ENCODE results near the gene TPRN. TPM values are rescaled to one million over a fixed set of nuclear protein-coding genes. Genes with fewer than 3 reads are reported as not detected.

The TPRN gene
- total and polyA plus RNA-seq, 2 experiments from 2014 or later, result 6.4 to 29.2 TPM

DNA sequence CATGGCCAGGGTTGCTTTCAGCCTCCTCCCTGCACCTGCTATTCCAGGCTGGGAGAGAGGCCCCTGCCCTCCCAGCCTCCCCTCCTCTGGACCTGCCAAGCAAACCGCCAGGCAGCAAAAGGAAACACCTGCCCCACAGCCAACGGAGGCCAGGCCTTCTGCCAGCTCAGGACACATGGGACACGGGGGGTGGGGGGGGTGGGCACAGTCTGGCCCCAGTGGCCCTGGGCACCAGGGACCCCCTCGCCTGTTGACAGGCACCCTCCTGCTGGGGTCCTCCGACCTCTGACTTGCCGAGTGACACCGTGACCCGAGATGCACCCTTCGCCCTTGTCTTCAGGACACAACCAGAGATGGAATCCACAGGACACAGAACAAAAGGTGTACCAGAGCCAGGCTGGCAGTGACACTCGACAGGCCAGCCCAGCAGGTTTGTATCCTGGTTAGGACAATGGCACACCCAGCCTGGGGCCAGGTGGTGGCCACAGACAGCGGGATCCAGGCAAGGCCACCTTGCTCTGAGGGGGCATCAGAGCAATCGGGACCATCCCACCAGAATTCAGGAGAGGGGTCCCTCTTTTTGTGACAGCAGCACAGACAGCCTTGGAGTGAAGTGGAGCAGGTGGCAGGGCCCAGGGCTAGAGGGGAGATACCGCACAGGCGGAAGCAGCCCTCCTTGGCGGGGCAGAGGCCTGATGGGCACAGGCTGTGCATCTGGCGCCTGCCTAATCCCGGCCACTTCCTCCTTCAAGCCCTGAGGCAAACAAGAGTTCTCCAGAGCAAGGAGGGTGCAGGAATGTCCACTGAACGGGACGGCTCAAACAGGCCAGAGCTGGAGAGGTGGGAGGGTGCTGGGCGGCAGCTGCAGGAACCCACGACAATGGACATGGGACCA is 27.4 kb downstream of the TPRN start:
- Mint-ChIP-seq H3K4me1 (peaks cover 5% of the 10 kb centered on the region), H3K4me3 (no peak overlapping the region), H3K27me3 (ENCODE audit: insufficient read depth, low read depth, poor library complexity) (peaks cover 32% of the 10 kb centered on the region), H3K9me3 (no peaks in the 10 kb centered on the region), H3K36me3 (ENCODE audit: low read depth) (peaks cover 4% of the 10 kb centered on the region; the same call in 1 of the 3 replicates), H3K27ac (no peak overlapping the region)
- Histone ChIP-seq H3K9me2 (ENCODE audit: insufficient read depth) (no peaks in the 10 kb centered on the region), H3K27ac (ENCODE audit: low read depth) (no peak overlapping the region), H3K4me3 (no peak overlapping the region), H4K20me1 (replicated peaks; ENCODE audit: insufficient read depth) (no peaks in the 10 kb centered on the region), H3K4me2 (no peak overlapping the region), H3K36me3 (ENCODE audit: insufficient read depth) (no peaks in the 10 kb centered on the region), H3K27me3 (ENCODE audit: insufficient read depth) (peaks cover 35% of the 10 kb centered on the region), H3K4me1 (ENCODE audit: insufficient read depth) (no peaks in the 10 kb centered on the region; the same call in 1 of the 2 replicates), H2AFZ (no peak overlapping the region), H3K79me2 (replicated peaks; ENCODE audit: insufficient read depth) (no peaks in the 10 kb centered on the region), H3F3A (replicated peaks; ENCODE audit: low read depth) (peaks cover 7% of the 10 kb centered on the region; the same call in 1 of the 2 replicates)
- ATAC-seq, result no peak
- TF ChIP-seq CTCF (conservative IDR thresholded peaks at IDR 0.05; ENCODE audit: low read depth in 2 of 2) (no peak), JUNB (IDR thresholded peaks at IDR 0.05; ENCODE audit: unreplicated experiment) (no peak), EZH2phosphoT487 (IDR thresholded peaks at IDR 0.05; ENCODE audit: unreplicated experiment) (no peak), CREB1 (CRISPR knock-in tag; IDR thresholded peaks at IDR 0.05; ENCODE audit: low read depth) (no peak), STAT1 (IDR thresholded peaks at IDR 0.05; ENCODE audit: unreplicated experiment) (no peak)
- DNase-seq (ENCODE audit: low spot score), result no peak

DNA sequence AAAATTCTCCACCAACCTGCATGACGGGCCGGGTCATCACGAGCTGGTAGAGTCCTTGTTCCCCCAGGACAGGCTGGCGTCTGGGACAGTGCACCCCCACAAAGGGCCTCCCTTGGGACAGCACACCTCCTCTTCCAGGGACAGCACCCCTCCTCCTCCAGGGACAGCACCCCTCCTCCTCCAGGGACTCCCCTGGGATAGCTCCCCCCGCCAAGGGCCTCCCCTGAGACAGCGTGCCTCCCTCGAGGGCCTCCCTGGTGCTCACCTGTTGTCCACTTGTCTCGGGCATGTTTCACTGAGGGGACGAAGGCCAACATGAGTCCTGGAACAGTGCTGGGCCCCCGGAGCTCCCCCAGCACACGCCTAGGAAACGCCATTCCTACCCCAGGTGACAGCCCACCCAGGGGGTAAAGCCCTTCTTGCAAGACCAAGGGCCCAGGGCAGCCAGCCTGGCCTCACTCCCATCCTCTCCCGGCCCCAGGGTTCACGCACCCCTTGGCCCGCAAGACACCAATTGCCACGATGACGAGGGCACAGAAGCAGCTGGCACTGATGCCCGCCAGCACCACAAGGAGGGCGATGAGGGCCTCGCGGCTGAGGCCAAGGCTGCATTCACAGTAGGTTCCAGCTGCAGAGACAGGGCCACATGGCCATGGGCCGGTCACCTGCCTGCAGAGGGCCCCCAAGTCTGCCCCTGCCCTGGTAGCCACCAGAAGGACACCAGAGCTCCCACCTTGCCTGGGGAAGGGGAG is 29.2 kb downstream of the TPRN start:
- Mint-ChIP-seq H3K27ac (no peak overlapping the region), H3K36me3 (ENCODE audit: low read depth) (no peaks in the 10 kb centered on the region)
- TF ChIP-seq CREB1 (CRISPR knock-in tag; IDR thresholded peaks at IDR 0.05; ENCODE audit: low read depth), result no peak
- TF ChIP-seq EZH2phosphoT487 (IDR thresholded peaks at IDR 0.05; ENCODE audit: unreplicated experiment), result no peak
- TF ChIP-seq, protein P1, sequence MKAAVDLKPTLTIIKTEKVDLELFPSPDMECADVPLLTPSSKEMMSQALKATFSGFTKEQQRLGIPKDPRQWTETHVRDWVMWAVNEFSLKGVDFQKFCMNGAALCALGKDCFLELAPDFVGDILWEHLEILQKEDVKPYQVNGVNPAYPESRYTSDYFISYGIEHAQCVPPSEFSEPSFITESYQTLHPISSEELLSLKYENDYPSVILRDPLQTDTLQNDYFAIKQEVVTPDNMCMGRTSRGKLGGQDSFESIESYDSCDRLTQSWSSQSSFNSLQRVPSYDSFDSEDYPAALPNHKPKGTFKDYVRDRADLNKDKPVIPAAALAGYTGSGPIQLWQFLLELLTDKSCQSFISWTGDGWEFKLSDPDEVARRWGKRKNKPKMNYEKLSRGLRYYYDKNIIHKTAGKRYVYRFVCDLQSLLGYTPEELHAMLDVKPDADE (IDR thresholded peaks at IDR 0.05), result no peak
- no peak for TF ChIP-seq POLR2AphosphoS5 (IDR thresholded peaks at IDR 0.05; ENCODE audit: low read depth)
- no peak for TF ChIP-seq STAT1 (IDR thresholded peaks at IDR 0.05; ENCODE audit: unreplicated experiment)
- no peak for TF ChIP-seq ZNF114 (CRISPR knock-in tag; IDR thresholded peaks at IDR 0.05)
- no peak for TF ChIP-seq ZNF331 (CRISPR knock-in tag; IDR thresholded peaks at IDR 0.05; ENCODE audit: low read depth)
- TF ChIP-seq, protein P2, sequence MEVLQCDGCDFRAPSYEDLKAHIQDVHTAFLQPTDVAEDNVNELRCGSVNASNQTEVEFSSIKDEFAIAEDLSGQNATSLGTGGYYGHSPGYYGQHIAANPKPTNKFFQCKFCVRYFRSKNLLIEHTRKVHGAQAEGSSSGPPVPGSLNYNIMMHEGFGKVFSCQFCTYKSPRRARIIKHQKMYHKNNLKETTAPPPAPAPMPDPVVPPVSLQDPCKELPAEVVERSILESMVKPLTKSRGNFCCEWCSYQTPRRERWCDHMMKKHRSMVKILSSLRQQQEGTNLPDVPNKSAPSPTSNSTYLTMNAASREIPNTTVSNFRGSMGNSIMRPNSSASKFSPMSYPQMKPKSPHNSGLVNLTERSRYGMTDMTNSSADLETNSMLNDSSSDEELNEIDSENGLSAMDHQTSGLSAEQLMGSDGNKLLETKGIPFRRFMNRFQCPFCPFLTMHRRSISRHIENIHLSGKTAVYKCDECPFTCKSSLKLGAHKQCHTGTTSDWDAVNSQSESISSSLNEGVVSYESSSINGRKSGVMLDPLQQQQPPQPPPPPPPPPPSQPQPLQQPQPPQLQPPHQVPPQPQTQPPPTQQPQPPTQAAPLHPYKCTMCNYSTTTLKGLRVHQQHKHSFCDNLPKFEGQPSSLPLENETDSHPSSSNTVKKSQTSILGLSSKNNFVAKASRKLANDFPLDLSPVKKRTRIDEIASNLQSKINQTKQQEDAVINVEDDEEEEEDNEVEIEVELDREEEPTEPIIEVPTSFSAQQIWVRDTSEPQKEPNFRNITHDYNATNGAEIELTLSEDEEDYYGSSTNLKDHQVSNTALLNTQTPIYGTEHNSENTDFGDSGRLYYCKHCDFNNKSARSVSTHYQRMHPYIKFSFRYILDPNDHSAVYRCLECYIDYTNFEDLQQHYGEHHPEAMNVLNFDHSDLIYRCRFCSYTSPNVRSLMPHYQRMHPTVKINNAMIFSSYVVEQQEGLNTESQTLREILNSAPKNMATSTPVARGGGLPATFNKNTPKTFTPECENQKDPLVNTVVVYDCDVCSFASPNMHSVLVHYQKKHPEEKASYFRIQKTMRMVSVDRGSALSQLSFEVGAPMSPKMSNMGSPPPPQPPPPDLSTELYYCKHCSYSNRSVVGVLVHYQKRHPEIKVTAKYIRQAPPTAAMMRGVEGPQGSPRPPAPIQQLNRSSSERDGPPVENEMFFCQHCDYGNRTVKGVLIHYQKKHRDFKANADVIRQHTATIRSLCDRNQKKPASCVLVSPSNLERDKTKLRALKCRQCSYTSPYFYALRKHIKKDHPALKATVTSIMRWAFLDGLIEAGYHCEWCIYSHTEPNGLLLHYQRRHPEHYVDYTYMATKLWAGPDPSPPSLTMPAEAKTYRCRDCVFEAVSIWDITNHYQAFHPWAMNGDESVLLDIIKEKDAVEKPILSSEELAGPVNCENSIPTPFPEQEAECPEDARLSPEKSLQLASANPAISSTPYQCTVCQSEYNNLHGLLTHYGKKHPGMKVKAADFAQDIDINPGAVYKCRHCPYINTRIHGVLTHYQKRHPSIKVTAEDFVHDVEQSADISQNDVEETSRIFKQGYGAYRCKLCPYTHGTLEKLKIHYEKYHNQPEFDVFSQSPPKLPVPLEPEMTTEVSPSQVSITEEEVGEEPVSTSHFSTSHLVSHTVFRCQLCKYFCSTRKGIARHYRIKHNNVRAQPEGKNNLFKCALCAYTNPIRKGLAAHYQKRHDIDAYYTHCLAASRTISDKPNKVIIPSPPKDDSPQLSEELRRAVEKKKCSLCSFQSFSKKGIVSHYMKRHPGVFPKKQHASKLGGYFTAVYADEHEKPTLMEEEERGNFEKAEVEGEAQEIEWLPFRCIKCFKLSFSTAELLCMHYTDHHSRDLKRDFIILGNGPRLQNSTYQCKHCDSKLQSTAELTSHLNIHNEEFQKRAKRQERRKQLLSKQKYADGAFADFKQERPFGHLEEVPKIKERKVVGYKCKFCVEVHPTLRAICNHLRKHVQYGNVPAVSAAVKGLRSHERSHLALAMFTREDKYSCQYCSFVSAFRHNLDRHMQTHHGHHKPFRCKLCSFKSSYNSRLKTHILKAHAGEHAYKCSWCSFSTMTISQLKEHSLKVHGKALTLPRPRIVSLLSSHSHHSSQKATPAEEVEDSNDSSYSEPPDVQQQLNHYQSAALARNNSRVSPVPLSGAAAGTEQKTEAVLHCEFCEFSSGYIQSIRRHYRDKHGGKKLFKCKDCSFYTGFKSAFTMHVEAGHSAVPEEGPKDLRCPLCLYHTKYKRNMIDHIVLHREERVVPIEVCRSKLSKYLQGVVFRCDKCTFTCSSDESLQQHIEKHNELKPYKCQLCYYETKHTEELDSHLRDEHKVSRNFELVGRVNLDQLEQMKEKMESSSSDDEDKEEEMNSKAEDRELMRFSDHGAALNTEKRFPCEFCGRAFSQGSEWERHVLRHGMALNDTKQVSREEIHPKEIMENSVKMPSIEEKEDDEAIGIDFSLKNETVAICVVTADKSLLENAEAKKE (CRISPR knock-in tag; IDR thresholded peaks at IDR 0.05), result no peak
- no peak for TF ChIP-seq JUNB (IDR thresholded peaks at IDR 0.05; ENCODE audit: unreplicated experiment)

More for the DNA sequence above, 29.2 kb downstream of the TPRN start:
- Histone ChIP-seq H3F3A (replicated peaks; ENCODE audit: low read depth) (0 out of 2 replicates have a peak, but pooled peaks cover 1% of the 10 kb centered on the region), H3K27me3 (ENCODE audit: insufficient read depth) (peaks cover 53% of the 10 kb centered on the region), H4K20me1 (replicated peaks; ENCODE audit: insufficient read depth) (no peaks in the 10 kb centered on the region), H3K4me2 (no peak overlapping the region), H3K4me1 (ENCODE audit: insufficient read depth) (no peaks in the 10 kb centered on the region; the same call in 1 of the 2 replicates), H3K9me2 (ENCODE audit: insufficient read depth) (no peaks in the 10 kb centered on the region), H3K79me2 (replicated peaks; ENCODE audit: insufficient read depth) (no peaks in the 10 kb centered on the region), H3K36me3 (ENCODE audit: insufficient read depth) (no peaks in the 10 kb centered on the region), H2AFZ (no peak overlapping the region), H3K27ac (ENCODE audit: low read depth) (no peak overlapping the region), H3K4me3 (no peak overlapping the region)
- DNase-seq (ENCODE audit: low spot score) (no peak), ATAC-seq (no peak)
- peaks cover 5% of the 10 kb centered on the region for H3K4me1 Mint-ChIP-seq
- H3K9me3 Mint-ChIP-seq, result no peaks in the 10 kb centered on the region
- peaks cover 49% of the 10 kb centered on the region for H3K27me3 Mint-ChIP-seq (ENCODE audit: insufficient read depth, low read depth, poor library complexity)
- no peak overlapping the region for H3K4me3 Mint-ChIP-seq

All from GM23338 (cell line).